NCI-H748 (cell line): ENCODE results near the gene NBPF6.
A peak's percentile ranks its signal among the peaks of the same experiment; 100 is the strongest.
"Not testable (repeated sequence)": the region's sequence is repeated elsewhere in the genome, so short reads cannot be mapped to it uniquely, and the experiment has no call there.

Source experiments
- DNase-seq: peaks from one replicate; lab custom pipeline; 2025; ENCODE audit not compliant: unreplicated experiment; lab: John Stamatoyannopoulos, UW

Gene NBPF6

DNA sequence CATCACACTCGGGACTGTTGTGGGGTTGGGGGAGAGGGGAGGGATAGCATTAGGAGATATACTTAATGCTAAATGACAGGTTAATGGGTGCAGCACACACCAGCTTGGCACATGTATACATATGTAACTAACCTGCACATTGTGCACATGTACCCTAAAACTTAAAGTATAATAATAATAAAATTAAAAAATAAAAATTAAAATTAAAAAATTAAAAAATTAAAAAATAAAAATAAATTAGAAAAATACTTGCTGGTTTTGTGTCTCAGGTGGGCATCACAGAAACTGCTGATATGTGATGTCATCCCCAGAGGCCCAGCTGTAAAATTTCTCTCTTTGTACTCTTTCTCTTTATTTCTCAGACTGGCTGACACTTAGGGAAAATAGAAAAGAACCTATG lies 44.9 kb downstream of the NBPF6 start:
- DNase-seq: not testable (repeated sequence)

DNA sequence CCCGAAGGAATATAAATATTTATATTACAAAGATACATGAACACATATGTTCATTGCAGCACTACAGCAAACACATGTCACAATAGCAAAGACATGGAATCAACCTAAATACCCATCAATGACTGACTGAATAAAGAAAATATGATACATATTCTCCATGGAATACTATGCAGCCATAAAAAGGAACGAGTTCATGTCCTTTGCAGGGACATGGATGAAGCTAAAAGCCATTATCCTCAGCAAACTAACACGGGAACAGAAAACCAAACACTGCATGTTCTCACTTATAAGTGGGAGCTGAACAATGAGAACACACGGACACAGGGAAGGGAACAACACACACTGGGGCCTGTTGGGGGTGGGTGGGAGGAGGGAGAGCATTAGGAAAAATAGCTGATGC lies 46.7 kb downstream of the NBPF6 start:
- not testable (repeated sequence) for DNase-seq

DNA sequence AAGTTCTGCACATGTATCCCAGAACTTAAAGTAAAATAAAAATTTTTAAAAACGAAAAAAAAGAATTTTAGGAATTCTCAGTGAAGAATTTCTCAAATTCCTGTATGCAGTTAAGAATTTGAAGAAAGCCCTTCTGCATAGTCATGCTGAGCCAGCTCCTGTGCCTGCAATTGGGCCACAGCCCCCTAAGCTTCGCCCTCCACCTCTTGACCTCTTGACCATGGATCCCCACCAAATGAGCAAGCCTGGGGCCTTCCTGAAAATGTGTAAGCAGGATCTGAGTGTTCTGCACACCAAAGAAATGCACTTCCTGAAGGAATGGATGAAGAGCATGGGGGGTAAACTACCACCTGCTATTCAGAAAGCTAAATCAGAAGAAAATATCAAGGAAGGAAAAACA lies 52.0 kb downstream of the NBPF6 start:
- no peak for DNase-seq

DNA sequence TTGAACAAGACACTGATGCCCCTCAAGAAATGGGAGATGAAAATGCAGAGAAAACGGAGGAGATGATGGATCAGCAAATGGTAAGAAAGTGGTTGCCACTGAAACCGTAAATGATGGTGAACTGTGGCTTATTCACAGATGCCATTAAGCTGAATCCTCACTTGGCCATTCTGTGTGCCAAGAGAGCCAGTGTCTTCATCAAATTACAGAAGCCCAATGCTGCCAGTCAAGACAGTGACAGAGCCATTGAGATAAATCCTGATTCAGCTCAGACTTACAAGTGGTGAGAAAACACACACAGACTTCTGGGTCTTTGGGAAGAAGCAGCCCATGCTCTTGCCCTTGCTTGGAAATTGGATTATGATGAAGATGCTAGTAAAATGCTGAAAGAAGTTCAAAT lies 52.5 kb downstream of the NBPF6 start:
- DNase-seq: no peak

DNA sequence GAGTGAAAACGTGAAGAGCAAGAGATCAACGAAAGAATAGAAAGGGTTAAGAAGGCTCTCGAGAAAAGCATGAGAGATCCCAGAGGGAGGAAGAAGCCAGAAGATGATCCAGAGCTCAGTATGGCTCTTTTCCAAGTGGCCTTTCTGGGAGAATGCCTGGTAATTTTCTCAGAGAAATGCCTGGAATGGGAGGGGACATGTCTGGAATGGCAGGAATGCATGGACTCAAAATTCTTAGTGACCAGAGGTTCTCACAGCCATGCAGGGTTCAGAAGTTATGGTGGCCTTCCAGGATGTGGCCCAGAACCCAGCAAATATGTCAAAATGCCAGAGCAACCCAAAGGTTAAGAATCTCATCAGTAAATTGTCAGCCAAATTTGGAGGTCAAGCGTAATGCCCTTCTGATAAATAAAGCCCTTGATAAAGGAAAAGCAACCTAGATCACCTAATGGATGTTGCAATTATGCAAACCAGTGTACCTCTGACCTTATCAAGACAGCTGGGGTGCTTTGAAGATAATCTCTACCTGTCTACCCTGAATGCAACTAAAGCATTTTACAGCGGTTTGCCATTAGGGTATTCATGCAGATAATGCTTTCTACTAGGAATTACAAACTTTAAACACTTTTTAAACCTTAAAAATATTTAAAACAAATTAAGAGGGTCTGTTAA lies 53.1 kb downstream of the NBPF6 start:
- DNase-seq: no peak

DNA sequence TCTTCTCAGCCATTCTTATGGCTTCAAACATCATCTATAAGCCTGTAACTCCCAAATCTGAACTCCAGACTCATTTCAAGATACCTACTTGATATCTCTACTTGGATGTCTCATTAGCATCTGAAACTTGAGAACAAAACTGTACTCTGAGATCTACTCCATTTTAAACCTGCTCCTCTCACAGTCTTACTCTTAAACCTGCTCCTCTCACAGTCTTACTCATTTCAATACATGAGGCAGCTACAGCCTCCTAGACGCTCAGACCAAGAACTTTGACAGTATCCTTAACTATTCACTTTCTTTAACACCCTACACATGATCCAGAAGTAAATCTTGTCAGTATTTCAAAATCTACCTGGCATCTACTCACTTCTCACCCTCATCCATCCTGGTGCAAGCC lies 54.3 kb downstream of the NBPF6 start:
- DNase-seq: no peak

DNA sequence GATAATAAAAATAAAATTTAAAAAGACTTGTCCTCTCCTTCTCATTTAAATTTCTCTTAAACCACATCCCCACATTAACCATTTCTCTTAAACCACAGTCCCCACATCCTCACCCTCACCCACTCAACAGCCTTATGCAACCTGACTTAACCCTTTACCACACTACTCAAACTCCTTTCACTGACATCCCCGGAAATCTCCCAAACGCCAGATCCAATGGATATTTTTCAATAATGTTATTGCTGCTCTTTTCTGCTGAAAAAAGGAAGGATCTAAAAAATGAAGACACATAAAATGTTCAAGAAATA lies 55.6 kb downstream of the NBPF6 start:
- no peak for DNase-seq

DNA sequence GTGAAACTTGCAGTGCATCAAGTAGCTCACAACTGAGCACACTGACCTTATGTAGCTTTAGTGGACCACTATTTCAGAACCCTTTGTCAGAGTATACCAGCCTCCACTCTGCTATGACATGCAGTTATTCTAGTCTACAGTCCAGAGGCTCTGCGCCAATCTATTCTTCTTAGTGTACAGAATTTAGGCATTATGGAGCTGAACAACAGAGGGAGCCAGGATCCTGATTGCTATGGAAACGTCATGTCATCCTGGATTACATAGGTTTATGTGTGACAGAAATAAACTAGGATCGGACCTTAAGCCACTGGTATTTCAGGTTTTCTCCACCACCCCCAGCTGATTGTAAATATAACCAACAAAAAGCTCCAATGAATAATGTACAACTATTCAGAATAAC lies 61.6 kb downstream of the NBPF6 start:
- DNase-seq: peak; percentile 22

DNA sequence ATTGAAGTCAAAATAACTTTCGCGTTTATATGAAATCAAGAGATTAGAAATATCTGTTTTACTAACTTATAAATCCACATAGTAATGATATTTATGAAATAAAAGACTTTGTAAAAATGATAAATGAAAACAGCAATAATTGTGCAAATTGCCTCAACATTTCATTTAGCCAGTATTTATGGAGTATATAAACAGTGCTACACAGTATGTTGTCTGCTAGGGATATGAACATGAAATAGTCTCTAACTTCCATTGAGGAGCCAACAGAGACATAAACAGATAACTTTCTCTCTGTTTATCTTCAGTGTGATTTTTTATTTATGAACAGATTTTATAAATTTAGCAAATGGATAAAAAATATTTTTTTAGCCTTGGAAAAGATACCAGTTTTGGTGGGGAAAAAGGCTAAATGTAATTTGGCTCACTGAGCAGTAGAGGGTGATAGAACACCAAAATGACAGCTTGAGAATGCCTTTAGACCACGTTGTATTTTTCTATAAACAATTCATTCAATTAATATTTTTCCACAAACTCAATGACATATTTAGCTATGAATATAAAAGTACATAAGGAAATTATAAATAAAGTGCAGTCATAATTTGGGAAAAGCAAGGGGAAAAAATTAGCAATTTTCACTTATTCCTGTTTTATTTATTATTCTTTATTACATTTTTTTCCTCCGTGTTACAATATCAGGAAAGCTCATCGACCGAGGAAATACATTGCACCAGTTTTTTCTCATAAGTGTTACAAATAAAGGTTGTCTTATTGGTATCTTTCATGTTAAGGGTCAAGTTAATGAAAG lies 62.3 kb downstream of the NBPF6 start:
- DNase-seq: peak; percentile 41

DNA sequence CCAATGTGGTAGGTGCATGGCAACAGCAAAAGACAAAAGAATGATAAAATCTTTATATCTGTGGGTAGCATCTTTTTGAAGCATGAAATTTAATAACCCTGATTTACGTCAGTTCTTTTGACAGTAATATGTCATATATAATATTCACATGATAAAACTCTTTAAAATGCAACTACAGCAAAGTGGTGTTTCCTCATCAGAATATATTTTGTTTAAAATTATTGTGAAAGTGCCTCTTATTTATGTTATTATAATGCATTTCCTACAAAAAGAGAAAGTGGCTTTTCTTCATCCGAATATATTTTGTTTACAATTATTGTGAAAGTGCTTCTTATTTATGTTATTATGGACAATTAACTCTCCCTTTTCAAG lies 62.9 kb downstream of the NBPF6 start:
- DNase-seq: no peak

DNA sequence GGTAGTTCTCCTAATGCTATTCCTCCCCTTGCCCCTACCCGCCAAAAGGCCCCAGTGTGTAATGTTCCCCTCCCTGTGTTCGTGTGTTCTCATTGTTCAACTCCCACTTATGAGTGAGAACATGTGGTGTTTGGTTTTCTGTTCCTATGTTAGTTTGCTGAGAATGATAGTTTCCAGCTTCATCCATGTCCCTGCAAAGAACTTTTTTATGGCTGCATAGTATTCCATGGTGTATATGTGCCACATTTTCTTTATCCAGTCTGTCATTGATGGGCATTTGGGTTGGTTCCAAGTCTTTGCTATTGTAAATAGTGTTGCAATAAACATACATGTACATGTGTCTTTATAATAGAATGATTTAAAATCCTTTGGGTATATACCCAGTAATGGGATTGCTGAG lies 63.8 kb downstream of the NBPF6 start:
- not testable (repeated sequence) for DNase-seq

DNA sequence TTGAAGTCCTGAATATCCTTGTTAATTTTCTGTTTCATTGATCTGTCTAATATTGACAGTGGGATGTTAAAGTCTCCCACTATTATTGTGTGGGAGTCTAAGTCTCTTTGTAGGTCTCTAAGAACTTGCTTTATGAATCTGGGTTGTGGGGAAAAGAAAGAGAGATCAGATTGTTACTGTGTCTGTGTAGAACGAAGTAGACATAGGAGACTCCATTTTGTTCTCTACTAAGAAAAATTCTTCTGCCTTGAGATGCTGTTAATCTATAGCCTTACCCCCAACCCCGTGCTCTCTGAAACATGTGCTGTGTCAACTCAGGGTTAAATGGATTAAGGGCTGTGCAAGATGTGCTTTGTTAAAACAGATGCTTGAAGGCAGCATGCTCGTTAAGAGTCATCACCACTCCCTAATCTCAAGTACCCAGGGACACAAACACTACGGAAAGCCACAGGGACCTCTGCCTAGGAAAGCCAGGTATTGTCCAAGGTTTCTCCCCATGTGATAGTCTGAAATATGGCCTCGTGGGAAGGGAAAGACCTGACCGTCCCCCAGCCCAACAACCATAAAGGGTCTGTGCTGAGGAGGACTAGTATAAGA lies 67.3 kb downstream of the NBPF6 start:
- not testable (repeated sequence) for DNase-seq
